Activated T-cell treated with anti-CD3 and anti-CD28 coated beads, Interleukin-2, amount 50 U/mL, for 48 hours (primary cell): ENCODE results near the gene KRT73.

Experiments used
- DNase-seq, 2 experiments: peaks; one replicate each; pipeline ENCODE4 v3.0.0-alpha.2; 2020

Gene KRT73

DNA sequence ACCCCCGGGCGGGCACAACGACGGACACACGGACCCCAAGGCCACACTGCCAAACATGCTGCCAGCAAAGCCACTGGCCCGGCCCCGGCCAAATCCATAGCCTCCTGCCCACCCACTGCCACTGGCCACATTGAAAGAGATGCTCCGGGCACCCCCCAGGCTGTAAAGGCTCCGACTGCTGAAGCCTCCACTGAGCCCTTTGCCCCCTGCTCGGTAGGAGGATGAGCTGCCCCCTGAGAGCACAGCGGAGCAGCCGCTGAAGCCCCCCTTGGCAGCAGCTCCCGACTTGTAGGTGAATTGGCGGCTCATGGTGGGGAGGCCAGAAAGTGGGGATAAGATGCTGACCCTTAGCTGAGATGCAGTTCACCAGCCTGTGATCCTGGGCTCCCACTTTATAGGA lies at the start of gene KRT73:
Gene KRT73 (minus strand): TSS at position 344 of the 400 bp plus-strand sequence. CDS start 35 bp downstream, at position 309.
- no peak for DNase-seq

DNA sequence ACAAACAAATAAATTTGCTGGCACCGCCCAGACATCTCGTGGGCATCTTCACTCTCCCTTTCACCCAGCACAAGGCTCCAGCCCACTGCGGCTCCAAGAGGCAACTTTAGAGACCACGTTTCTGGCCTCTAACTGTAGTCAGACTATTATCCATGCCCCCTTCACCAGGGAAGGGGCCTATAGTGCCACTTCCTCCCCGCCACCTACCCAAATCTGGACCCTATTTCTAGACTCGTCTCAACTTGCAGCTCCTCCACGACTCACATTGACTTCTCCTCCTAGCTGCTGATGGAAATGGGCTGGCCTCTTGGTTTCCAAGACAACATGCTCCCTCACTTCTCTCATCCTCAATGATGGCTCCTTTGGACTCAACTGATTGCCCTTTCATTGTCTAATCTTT lies 49.6 kb upstream of the KRT73 start:
- no peak for DNase-seq

DNA sequence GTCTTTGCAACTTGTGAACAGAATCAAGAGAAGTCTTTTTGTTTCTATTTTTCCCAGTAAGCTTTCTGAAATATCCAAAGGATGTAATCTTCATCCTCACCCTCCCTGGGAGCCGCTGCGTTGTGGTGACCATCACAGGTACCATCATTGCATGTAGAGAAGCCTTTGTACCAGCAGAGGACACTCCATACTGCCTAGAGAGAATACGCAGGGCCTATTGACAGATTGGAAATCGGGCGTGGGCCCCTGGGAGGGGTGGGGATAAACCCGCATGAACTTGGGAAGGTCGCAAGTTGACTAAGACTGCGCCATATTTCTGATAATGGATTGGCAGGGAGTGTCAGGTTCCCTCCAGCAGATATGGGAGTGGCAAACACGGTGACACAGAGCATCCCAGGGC lies 49.1 kb upstream of the KRT73 start:
- no peak for DNase-seq

DNA sequence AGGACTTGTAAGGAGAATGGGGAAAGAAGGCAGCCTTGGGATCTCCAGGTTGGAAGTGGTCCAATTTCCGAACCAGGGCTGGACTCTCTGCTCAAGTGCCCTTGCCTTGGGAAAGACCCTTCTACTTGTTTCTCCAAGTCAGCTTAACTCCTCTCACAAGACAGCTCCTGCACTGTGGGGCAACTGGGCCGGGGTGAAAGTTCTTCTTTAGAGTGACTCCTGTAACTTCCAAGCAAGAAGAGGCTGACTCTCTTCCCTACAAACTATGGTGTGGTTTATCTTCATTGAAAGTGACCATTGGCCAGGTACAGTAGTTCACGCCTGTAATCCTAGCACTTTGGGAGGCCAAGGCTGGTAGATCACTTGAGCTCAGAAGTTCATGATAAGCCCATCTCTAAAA lies 48.1 kb upstream of the KRT73 start:
- no peak for DNase-seq

DNA sequence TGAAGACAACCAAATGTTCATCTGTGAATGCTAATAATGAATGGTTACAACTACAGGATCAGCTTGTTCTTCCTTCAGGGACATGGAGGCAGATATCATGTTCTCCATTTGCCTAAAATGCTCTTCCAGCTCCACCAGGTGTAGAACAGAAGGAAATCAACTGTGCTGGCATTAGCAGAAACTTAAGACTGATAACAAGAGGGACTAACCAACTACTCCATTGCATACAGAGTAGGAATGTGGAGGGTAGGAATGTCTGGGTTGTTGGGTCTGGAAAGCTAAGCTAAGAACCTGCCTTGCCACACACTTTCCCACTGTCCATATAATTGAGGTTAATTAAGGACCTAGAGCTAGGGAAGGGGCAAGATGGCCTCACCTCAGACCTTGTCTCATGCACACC lies 45.1 kb upstream of the KRT73 start:
- no peak for DNase-seq

DNA sequence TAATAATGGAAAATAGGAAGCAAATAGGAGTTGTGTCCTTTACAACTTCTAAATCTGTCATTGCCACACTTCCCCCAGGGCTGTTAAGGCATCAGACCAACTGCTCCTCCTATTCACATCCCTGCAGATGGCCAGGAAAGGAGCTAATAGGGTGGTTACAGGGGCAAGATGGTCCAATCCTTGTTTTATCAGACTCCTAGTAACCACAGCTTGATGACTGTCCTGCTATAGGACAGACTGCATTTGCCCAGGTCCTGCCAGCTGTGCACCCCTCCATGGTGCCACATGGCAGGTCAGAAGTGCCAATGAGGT lies 44.5 kb upstream of the KRT73 start:
- DNase-seq = no peak

DNA sequence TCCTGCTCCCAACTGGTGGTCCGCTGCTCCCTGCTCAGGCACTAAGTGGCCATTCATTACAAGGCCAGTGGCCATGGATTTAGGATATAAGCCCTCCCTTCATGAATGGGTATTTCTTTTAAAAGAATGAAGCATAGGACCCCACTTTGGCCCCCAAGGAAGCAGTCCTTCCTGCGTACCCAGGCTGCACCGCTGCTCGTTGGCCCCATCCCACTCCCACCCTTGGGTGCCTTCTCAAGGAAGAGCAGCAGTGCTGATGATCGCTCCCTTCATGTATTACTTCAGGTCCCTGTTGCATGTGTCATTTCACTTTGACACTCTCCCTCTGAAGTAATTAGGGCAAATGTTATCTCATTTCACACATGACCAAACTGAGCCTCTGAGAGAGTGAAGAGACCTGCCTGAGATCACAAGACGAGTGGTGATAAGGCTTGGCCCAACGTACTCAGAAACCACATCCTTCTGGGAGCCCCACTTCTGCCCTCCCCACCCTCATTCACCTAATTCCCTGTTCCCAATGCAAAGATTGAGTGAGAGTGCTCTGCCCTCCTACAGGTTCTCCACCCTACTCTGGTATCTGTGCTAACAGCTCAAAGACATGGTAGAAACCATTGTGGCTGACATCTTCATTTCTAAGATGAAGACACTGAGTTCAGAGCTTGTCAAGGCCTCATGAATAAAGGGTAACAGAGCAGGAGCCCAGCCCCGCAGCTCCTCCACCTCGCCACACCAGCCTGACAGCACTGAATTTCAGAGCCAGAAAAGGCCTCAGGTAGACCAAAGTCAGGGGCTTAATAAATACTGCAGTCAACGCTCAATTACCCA lies 43.9 kb upstream of the KRT73 start:
- DNase-seq = no peak

DNA sequence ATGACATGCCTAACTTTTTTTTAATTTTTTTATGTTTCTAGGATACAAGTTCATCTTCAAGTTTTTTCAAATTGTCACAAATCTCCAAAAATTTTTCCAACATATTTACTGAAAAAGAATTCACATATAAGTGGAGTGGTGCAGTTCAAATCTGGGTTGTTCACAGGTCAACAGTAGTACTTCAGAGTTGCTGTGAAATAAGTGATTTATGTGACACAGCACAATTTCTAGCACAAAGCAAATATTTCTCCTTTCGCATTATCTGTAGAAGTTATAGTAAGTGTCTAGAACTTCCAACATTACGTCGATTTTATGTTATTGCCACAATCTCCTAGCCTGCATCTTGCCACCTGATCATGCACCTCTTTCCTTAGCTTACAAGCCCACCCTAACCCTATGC lies 43.3 kb upstream of the KRT73 start:
- DNase-seq = no peak

DNA sequence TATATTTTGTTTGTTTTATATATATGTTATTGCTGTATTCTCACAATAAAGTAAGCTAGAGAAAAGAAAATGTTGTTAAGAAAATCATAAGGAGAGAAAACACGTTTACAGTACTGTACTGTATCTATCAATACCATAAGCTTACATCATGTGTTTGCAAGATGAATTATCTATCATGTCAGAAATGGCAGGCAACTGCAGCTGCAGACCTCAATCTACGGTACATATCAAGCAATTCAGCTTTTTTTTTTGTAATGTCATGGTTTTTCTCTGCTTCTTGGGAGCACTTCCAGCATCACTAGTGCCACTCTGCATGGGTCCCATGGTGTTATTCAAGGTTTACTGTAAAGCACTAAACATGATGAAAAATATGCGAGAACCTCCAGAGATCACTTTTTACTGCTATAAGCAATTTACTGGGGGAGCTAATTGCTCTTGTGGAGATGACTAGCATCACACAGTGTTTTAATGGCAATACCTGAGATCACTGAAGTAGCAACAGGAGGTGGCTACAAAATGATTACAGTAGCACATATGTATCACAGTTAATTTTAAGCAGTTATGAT lies 42.7 kb upstream of the KRT73 start:
- no peak for DNase-seq

DNA sequence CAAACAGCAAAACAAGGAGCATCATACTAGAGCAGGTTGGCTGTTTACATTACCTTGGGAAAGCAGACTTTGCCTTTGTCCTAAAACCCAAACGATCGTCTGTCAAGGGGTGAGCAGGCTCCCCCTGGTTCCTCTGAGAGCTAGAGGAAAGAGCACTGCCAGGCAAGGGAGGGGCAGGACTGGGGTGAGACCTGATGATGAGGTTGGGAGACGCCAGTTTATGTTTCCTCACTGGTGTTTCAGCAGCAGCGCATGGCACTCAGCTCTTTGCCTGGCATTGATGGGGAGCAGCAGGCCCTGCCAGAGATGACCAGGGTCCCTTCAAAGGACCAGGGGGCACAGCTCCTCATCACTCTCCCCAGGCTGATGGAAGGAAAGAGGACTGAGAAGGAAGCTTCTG lies 41.6 kb upstream of the KRT73 start:
- no peak for DNase-seq

DNA sequence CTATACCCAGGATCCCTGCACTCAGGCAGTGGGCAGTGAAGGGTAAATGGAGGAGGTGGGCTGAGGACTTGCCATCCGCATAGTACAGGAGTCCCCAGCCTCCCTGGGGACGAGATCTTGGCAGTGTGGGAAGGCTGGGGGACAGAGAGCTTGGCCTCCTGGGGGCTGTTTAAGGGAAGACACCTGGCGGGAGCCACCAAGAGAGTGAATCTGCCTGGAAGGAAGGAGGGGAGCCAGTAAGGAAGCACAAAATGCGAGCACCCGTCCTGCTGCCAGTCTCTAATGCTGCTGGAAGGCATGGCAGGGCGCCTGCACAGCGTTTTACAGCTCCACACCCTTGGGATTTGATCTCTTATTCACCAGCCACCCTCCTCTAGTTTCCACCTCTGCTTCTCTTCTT lies 41.0 kb upstream of the KRT73 start:
- DNase-seq = no peak

DNA sequence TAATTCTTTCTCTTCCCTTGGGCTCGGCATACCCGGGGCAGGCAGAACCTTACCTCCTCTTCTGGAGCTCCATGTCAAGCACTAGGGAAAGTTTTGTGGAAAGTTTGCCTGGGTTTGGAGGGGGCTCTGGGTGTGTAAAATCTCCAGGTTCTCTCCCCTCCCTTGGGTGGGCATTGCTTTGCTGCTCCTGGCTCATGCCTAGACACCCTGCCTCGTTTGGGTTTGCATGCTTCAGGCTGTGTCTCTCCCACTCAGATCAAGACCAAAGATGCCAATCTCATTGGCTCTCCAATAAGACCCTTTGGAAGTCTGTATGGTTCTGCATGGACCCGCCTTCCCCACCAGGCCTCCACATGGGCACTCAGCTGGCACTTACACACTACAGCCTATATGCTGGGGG lies 39.8 kb upstream of the KRT73 start:
- DNase-seq = no peak

DNA sequence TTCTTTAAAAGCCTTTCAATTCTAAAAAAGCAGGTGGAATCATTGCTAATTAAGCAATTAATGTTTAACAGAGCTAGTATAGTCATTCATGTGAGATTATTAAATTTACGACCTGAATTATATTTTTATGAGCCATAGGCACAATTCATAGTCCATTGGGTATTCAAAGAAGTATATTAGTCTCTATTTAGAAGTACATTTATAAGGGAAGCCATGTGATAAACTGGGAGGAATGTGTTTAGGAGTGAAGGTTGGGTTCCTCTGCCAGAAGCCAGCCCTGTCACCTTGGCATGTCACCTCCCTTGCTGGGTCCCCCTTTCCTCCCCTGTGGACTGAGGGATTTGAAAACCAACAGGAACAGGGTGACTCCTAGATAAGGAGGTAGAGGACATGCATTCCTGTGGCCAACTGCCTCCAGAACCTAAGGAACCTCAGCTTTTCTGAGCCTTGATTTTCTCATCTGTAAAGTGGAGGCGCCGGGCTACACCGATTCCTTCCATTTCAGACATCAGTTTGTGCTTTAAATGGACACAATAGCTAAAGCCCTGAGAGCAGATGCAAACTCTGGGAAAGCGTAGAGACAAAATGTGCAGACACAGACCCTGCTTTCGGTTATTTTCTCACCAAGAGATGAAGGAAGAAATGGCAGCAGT lies 39.0 kb upstream of the KRT73 start:
- no peak for DNase-seq

DNA sequence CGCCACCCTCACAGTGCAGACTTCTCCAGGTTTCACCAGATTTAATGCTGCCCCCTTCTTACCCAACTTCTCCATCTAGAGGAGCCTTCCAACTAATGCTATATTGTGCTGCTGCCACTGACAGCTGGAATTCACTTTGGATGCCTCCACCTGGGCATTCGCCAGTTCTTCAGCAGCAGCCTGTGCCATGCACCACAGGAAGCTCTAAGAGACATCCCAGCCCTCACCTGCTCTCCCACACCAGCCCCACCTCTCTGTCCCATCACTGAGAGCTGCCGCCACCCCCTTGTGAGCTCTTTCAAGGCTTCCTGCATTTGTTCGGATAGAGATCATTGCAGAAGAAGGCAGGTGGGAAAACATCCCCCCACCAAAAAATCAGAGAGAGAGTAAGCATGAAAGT lies 38.3 kb upstream of the KRT73 start:
- DNase-seq = no peak

DNA sequence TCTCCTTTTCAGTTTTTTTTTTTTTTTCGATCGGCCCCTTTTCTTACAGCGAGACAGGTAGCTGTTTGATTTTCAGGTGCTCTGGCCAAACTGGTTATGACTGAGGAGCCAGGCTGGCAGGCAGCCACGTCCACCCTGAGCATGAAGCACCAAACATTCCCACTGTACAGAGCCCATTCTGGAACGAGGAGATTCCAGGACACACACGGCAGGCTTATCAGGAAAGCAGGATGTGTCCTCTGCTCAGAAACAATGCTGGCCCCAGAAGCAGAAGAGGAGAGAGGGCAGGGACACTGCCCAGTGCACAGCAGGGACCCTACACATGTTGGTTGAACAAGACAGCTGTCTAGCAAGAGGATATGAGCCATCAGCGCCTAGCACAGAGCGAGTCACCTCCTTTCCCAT lies 37.4 kb upstream of the KRT73 start:
- no peak for DNase-seq

DNA sequence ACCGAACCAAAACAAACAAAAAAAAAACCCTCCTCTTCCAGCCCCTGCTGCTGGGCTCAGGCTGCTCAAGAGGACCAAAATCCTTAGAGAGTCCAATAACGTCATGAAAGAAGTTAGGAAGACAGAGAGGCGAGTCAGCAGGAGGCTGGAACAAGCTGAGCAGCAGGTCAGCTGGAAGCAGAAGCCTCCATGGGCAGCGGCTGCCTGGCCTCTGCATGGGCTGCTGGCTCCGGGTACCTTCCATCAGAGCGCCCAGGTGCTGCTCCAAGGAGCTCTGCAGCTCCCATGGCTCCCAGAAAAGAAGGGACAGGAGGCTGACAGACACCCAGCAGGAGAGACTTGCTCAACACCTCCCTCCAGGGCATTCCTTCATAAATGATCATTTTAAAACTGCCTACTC lies 36.9 kb upstream of the KRT73 start:
- no peak for DNase-seq

DNA sequence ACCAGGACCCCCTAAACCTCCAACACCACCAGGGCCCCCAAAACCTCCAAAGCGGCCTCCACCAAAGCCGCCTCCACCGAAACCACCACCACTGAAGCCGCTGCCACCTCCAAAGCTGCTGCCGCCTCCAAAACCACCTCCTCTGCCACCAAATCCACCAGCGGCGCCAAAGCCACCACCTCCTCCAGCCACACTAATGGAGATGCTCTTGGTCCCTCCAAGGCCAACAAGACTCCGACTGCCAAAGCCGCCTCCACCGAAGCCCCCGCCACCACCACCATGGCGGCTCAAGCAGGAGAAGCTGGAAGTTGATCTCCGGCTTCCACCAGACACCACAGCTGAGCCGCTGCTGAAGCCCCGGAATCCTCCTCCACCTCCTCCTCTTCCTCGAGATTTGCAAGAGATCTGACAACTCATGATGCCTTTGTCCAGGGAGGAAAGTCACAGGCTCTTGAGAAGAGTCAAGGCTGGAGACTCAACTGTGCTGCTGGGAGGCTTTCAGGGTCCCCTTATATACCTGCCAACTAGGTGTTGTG lies 33.4 kb upstream of the KRT73 start, which contains the start of gene KRT2:
Gene KRT2 (minus strand): TSS at position 486 of the 536 bp plus-strand sequence. CDS start 69 bp downstream, at position 417.
- no peak for DNase-seq

DNA sequence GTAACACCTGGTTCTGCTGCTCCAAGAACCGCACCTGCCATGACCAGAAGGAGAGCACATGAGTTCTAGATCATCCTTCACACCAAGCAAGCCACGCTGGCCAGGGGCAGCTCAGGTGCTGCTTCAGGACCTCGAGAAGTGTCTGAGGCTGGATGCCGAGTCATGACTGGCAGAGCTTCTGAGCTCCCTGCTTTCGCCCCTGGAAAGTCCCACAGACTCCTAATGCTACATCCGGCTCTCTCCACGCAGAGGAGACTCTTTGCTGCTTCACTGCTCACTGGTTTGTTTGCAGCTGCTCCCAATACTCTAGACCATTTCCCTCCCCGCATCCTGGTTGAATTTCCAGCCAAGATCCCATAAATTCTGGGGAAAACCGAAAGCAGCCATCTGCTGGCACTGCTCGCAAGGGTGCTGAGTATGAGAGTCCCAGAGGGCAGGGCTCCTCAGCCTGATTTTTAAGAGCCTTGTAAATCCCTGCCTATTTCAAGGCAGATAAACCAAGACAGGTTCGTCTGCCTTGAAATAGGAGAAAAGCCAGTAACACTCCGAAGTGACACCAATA lies 32.2 kb upstream of the KRT73 start:
- DNase-seq = no peak

DNA sequence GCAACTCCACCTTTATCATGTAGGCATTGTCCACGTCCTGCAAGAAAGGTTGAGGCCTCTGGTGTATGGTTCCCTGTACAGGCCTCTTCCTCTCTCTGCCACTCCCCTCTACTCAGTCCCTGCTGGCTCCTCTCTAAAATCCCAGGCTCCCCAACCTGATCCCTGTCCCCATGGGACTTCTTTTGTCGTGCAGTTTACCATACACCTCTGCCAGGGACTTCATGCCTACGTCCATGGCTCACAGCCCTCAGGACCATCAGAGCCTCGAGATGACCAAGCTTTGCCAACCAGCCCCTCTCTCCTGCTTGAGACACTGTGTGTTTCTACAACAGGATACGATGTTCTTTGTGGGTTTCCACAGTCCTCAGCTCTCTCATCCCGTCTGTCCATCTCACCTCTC lies 30.7 kb upstream of the KRT73 start:
- no peak for DNase-seq

DNA sequence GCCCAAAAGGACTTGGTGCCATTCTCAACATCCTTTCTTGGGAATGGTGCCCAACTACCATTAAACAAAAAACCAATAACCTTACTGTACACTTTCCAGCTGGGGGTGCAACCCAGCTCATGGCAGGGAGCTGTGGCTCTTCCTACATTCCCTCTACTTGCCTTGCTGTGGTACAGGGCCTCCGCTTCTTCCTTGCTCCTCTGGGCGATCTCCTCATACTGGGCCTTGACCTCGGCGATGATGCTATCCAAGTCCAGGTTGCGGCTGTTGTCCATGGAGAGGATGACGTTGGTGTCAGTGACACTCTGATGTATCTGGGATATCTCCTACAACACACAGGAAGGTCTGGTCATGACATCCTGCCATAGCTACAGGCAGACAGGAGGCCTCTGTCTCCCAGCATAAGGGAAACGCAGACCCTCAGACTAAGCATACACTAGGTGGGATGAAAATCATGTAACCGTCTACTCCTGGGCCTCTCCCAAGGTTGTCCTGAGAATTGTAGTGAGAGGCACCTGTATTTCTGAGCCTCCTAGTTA lies 29.7 kb upstream of the KRT73 start:
- DNase-seq = no peak

DNA sequence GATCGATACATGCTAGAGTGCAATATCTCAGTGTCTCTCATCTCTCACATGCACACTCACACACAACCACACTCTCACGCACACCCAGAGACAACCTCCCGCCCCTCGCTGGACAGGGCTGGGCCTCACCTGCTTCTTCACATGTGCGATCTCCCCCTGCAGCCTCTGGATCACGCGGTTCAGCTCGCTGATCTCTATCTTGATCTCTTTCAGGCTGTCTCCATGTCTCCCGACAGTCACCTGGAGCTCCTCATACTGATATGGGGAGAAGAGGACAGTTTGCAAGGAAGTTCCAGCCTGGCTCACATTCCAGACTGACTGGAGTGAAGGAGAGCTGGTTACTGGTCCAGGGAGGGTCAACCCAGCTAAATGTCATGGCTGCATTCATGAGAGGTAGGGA lies 29.2 kb upstream of the KRT73 start:
- no peak for DNase-seq

DNA sequence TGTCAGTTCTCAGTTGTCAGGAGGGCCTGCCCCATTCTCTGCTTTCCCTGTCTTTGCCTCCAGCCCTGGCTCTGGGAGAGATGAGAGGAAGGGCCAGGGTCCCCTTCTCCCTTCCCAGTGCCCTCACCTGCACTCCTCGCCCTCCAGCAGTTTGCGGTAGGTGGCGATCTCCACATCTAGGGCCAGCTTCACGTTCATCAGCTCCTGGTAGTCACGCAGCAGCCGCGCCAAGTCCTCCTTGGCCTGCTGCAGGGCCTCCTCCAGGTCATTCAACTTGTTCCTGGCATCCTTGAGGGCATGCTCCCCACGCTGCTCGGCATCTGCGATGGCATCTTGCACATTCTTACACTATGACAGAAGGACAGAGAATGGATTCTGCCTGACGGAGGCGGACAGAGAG lies 28.3 kb upstream of the KRT73 start:
- no peak for DNase-seq

DNA sequence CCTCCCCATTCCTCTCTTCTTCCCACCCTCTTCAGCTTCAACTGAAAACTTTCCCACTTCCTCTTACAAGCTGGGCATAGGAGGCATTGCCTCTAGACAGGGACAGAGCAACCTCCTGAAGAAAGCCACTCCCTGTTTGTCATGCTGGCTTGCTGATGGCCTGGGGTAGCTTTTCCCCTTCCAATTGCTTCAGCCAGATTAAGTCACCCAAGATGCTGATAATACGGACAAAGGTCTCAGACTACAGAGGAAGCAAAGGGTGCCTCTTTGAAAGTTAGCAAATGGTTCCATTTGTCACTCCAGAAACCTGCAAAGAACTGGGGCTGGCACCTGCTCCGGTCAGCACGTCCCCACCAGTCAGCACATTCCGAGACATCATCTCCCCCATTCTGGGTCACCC lies 27.6 kb upstream of the KRT73 start:
- no peak for DNase-seq
